Measurements from ENCODE around the gene CRYGC.

DNA sequence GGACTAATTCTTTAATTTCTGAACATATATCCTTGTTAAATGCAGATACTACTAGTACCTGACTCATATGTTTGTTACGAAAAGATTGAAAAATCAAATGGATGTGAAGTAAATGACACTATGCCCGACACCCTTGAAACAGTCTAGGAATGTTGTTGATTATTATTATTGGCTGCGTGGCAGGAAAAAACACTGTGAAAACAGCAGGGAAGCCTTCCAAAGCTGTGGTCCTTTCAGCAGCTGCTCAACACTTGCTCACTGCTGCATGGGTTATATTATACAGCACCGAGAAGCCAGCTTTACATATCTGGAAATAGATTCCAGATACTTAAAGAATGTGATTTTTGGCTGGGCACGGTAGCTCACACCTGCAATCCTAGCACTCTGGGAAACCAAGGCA lies 31.8 kb downstream of the CRYGC start:
- TF ChIP-seq, protein P1, sequence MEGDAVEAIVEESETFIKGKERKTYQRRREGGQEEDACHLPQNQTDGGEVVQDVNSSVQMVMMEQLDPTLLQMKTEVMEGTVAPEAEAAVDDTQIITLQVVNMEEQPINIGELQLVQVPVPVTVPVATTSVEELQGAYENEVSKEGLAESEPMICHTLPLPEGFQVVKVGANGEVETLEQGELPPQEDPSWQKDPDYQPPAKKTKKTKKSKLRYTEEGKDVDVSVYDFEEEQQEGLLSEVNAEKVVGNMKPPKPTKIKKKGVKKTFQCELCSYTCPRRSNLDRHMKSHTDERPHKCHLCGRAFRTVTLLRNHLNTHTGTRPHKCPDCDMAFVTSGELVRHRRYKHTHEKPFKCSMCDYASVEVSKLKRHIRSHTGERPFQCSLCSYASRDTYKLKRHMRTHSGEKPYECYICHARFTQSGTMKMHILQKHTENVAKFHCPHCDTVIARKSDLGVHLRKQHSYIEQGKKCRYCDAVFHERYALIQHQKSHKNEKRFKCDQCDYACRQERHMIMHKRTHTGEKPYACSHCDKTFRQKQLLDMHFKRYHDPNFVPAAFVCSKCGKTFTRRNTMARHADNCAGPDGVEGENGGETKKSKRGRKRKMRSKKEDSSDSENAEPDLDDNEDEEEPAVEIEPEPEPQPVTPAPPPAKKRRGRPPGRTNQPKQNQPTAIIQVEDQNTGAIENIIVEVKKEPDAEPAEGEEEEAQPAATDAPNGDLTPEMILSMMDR (IDR thresholded peaks at IDR 0.05; ENCODE audit: low read length): no peak
- TF ChIP-seq EZH2 (optimal IDR thresholded peaks at IDR 0.05; ENCODE audit: low read depth, low read length) (no peak), EZH2phosphoT487 (IDR thresholded peaks at IDR 0.05; ENCODE audit: low read length) (no peak)
